DOHH2 (cell line): ENCODE results near the gene CACNA2D4.

Experiments
- H3F3A ChIP-seq: fragments of 200-600 bp; sonication (generic), shearing (Covaris generic); 2 replicates; pipeline ENCODE4 v1.6.0; 2016; ENCODE audit warnings: antibody characterized with exemption, mild to moderate bottlenecking; ENCODE audit not compliant: control insufficient read depth, insufficient read depth
- H3K27ac ChIP-seq: fragments of 200-600 bp; sonication (generic); 2 replicates; pipeline ENCODE4 v1.5.1; 2014; ENCODE audit warnings: low read depth, mild to moderate bottlenecking, low read length, moderate library complexity
- H3K27me3 ChIP-seq: fragments of 200-600 bp; sonication (generic); 2 replicates; pipeline ENCODE4 v1.6.1; 2014; ENCODE audit warnings: mild to moderate bottlenecking, low read length, mixed read lengths; ENCODE audit not compliant: control insufficient read depth
- H3K36me3 ChIP-seq: fragments of 200-600 bp; sonication (generic); 2 replicates; pipeline ENCODE4 v1.6.1; 2014; ENCODE audit warnings: mild to moderate bottlenecking, low read length, moderate library complexity, mixed read lengths; ENCODE audit not compliant: control insufficient read depth
- H3K4me1 ChIP-seq: fragments of 200-600 bp; sonication (generic); 2 replicates; pipeline ENCODE4 v1.6.1; 2014; ENCODE audit warnings: mild to moderate bottlenecking, low read length, mixed read lengths; ENCODE audit not compliant: control insufficient read depth
- H3K4me2 ChIP-seq: fragments of 200-600 bp; sonication (generic); 2 replicates; pipeline ENCODE4 v1.6.0; 2014; ENCODE audit warnings: mild to moderate bottlenecking, low read length, moderate library complexity
- H3K4me3 ChIP-seq: fragments of 200-600 bp; sonication (generic); 2 replicates; pipeline ENCODE4 v1.5.1; 2014; ENCODE audit warnings: mild to moderate bottlenecking, low read length, mixed read lengths
- H3K79me2 ChIP-seq: fragments of 200-600 bp; sonication (generic); 2 replicates; pipeline ENCODE4 v1.6.1; 2014; ENCODE audit warnings: mild to moderate bottlenecking, low read length, mixed read lengths; ENCODE audit not compliant: control insufficient read depth
- H3K9me2 ChIP-seq: fragments of 200-600 bp; sonication (generic); replicated peaks from 2 replicates; pipeline ENCODE4 v1.6.1; 2014; ENCODE audit warnings: mild to moderate bottlenecking, low read length, mixed read lengths; ENCODE audit not compliant: control insufficient read depth
- H3K9me3 ChIP-seq: fragments of 200-600 bp; sonication (generic); 2 replicates; pipeline ENCODE4 v1.6.1; 2014; ENCODE audit warnings: antibody characterized with exemption, low read length, mixed read lengths; ENCODE audit not compliant: control insufficient read depth, insufficient read depth
- H4K20me1 ChIP-seq: fragments of 200-600 bp; sonication (generic); 2 replicates; pipeline ENCODE4 v1.6.0; 2014; ENCODE audit warnings: low read depth, mild to moderate bottlenecking, antibody characterized with exemption, low read length, moderate library complexity; ENCODE audit not compliant: control insufficient read depth, insufficient read depth
- CTCF ChIP-seq: fragments of 200-600 bp; sonication (generic); IDR thresholded peaks from one replicate; pipeline ENCODE4 v1.5.1; 2014; ENCODE audit warnings: antibody characterized with exemption, mild to moderate bottlenecking, low read depth, low read length; ENCODE audit not compliant: poor library complexity, severe bottlenecking
- EZH2phosphoT487 ChIP-seq: fragments of 200-600 bp; sonication (generic); IDR thresholded peaks from 2 replicates; pipeline ENCODE4 v1.6.1; 2017; ENCODE audit warnings: borderline replicate concordance, mild to moderate bottlenecking, antibody characterized with exemption, low read length, moderate library complexity, mixed read lengths

CACNA2D4 gene

DNA sequence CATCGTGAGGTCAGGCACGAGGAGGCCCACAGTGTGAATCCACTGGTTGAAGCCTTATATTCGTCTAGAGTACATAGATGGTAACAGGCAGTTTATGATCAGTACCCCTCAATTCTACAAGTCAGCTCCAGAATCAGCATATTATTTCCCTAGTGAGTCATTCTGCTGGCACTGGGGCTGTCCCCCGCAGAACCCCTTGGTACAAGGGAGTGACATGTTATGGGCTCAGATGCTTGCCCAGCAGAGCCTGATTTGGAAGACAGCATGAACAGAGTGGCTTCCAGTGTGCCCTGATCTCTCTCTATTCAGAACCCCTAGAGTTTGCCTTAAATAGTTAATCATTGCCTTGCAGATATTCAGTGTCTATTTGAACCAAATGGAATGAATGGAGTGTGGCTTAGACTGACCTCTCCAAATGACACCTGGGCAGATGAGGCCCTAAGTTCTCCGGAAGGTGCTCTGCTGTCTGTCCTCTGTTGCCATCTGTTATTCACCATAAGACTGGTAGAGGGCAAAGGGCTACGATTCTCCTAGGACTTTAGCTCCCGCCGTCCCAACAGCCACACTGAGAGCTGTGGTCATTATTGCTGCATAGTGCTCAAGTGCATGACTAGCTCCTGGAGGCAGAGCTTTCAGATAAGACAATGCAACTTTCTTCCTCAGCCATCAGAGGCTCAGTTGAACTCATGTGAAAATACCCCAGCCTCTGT, 41.1 kb downstream of the CACNA2D4 start:
- Histone ChIP-seq H3K79me2 (no peaks in the 10 kb centered on the region), H3K36me3 (no peaks in the 10 kb centered on the region), H3K4me1 (no peaks in the 10 kb centered on the region), H3K27me3 (peaks cover 21% of the 10 kb centered on the region; the same call in 1 of the 2 replicates), H3F3A (no peaks in the 10 kb centered on the region), H3K4me3 (no peak overlapping the region), H3K4me2 (no peak overlapping the region), H3K27ac (no peak overlapping the region), H3K9me2 (no peaks in the 10 kb centered on the region), H4K20me1 (no peaks in the 10 kb centered on the region), H3K9me3 (no peaks in the 10 kb centered on the region)
- TF ChIP-seq EZH2phosphoT487 (no peak), CTCF (no peak)

DNA sequence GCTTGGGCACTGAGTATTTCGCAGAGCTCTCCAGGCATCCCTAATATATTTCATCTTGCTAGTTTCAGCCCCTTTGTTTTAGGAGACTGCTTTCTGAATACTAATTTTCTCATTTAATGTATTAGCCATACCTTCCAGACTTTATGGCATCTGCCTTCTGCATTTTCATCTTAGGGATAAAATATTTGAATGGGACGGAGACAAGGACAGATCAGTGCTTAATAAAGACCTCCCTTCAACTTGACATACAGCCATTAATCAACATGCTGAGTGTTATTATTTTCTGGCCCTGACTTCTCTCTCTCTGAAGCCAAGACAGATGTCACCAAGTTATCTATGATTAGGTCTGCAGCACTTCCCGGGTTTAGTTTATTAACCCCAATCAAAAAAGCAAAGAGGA, 42.4 kb downstream of the CACNA2D4 start:
- Histone ChIP-seq H3K4me2 (no peak overlapping the region), H3K4me3 (no peak overlapping the region), H3K9me2 (no peaks in the 10 kb centered on the region), H3K27me3 (peaks cover 21% of the 10 kb centered on the region; the same call in 1 of the 2 replicates), H3K4me1 (no peaks in the 10 kb centered on the region), H3K79me2 (no peaks in the 10 kb centered on the region), H3F3A (no peaks in the 10 kb centered on the region), H3K27ac (no peak overlapping the region), H3K36me3 (no peaks in the 10 kb centered on the region), H3K9me3 (peaks cover 7% of the 10 kb centered on the region; the same call in 1 of the 2 replicates), H4K20me1 (no peaks in the 10 kb centered on the region)
- TF ChIP-seq EZH2phosphoT487 (no peak), CTCF (no peak)

- no peak overlapping the region for H3K27ac ChIP-seq
- H3K4me1 ChIP-seq, result no peaks in the 10 kb centered on the region
- H3K9me2 ChIP-seq, result no peaks in the 10 kb centered on the region
- no peak overlapping the region for H3K4me2 ChIP-seq
- H3K9me3 ChIP-seq, result peaks cover 10% of the 10 kb centered on the region; the same call in 1 of the 2 replicates
- no peaks in the 10 kb centered on the region for H4K20me1 ChIP-seq
- no peak overlapping the region for H3K4me3 ChIP-seq
- H3F3A ChIP-seq, result no peaks in the 10 kb centered on the region
- H3K36me3 ChIP-seq, result no peaks in the 10 kb centered on the region
- H3K79me2 ChIP-seq, result no peaks in the 10 kb centered on the region
- TF ChIP-seq CTCF (no peak), EZH2phosphoT487 (no peak)
- peaks cover 21% of the 10 kb centered on the region; the same call in 1 of the 2 replicates for H3K27me3 ChIP-seq
Measured at GRCh38 chr12:1875608-1876007, 42.8 kb downstream of the CACNA2D4 start.
